MM.1S (cell line): ENCODE data around the gene ANKHD1.

Source experiments
- DNase-seq: peaks from one replicate; pipeline ENCODE4 v3.0.0-alpha.2; 2015
- H2AFZ ChIP-seq: fragments of 300-600 bp; sonication (generic); 2 replicates; pipeline ENCODE4 v1.6.0; 2016; ENCODE audit warnings: antibody characterized with exemption, low read length
- H3F3A ChIP-seq: fragments of 300-600 bp; sonication (generic); 2 replicates; pipeline ENCODE4 v1.6.1; 2016; ENCODE audit warnings: mild to moderate bottlenecking, antibody characterized with exemption, low read length, moderate library complexity, mixed read lengths; ENCODE audit not compliant: insufficient read depth
- H3K27ac ChIP-seq: fragments of 300-600 bp; sonication (generic); 2 replicates; pipeline ENCODE4 v1.5.1; 2016; ENCODE audit warnings: mild to moderate bottlenecking, low read length
- H3K27me3 ChIP-seq: fragments of 300-600 bp; sonication (generic); replicated peaks from 2 replicates; pipeline ENCODE4 v1.6.0; 2016; ENCODE audit warnings: low read length; ENCODE audit not compliant: insufficient read depth
- H3K36me3 ChIP-seq: fragments of 300-600 bp; sonication (generic); replicated peaks from 2 replicates; pipeline ENCODE4 v1.6.1; 2016; ENCODE audit warnings: mild to moderate bottlenecking, low read length, mixed read lengths; ENCODE audit not compliant: insufficient read depth
- H3K4me1 ChIP-seq: fragments of 300-600 bp; sonication (generic); 2 replicates; pipeline ENCODE4 v1.6.1; 2016; ENCODE audit warnings: low read length, mixed read lengths
- H3K4me2 ChIP-seq: fragments of 300-600 bp; sonication (generic); 2 replicates; pipeline ENCODE4 v1.6.0; 2016; ENCODE audit warnings: low read depth, low read length
- H3K4me3 ChIP-seq: fragments of 300-600 bp; sonication (generic); 2 replicates; pipeline ENCODE4 v1.5.1; 2016; ENCODE audit warnings: low read length, mixed read lengths
- H3K79me2 ChIP-seq: fragments of 300-600 bp; sonication (generic); 2 replicates; pipeline ENCODE4 v1.6.1; 2016; ENCODE audit warnings: mixed run types, low read length, mixed read lengths
- H3K9ac ChIP-seq: fragments of 300-600 bp; sonication (generic); 2 replicates; pipeline ENCODE4 v1.6.1; 2016; ENCODE audit warnings: low read length, mixed read lengths
- H3K9me2 ChIP-seq: fragments of 300-600 bp; sonication (generic); replicated peaks from 2 replicates; pipeline ENCODE4 v1.6.1; 2016; ENCODE audit warnings: mild to moderate bottlenecking, low read length, mixed read lengths; ENCODE audit not compliant: insufficient read depth
- H3K9me3 ChIP-seq: fragments of 300-600 bp; sonication (generic); replicated peaks from 2 replicates; pipeline ENCODE4 v1.6.1; 2016; ENCODE audit warnings: mild to moderate bottlenecking, low read length, mixed read lengths; ENCODE audit not compliant: insufficient read depth
- H4K20me1 ChIP-seq: fragments of 300-600 bp; sonication (generic); 2 replicates; pipeline ENCODE4 v1.6.1; 2016; ENCODE audit warnings: mild to moderate bottlenecking, low read length, moderate library complexity, mixed read lengths; ENCODE audit not compliant: insufficient read depth
- CTCF ChIP-seq: fragments of 300-600 bp; sonication (generic); IDR thresholded peaks from 2 replicates; pipeline ENCODE4 v1.5.1; 2016; ENCODE audit warnings: antibody characterized with exemption, low read length, mixed read lengths
- EZH2 ChIP-seq: fragments of 300-600 bp; sonication (generic); optimal IDR thresholded peaks from 2 replicates; pipeline ENCODE3; 2017; ENCODE audit warnings: low read depth, mild to moderate bottlenecking, antibody characterized with exemption, low read length, mixed read lengths
- EZH2phosphoT487 ChIP-seq: fragments of 300-600 bp; sonication (generic); IDR thresholded peaks from 2 replicates; pipeline ENCODE4 v1.6.1; 2018; ENCODE audit warnings: antibody characterized with exemption, low read length

ANKHD1 gene

GRCh38 chr5:140417235-140417634 lies 15.6 kb downstream of the ANKHD1 start:
- Histone ChIP-seq H3K79me2 (peaks cover 95% of the 10 kb centered on the region), H2AFZ (no peak overlapping the region), H3K4me2 (no peak overlapping the region), H3K27me3 (no peaks in the 10 kb centered on the region), H4K20me1 (peaks cover 11% of the 10 kb centered on the region), H3F3A (no peaks in the 10 kb centered on the region), H3K36me3 (no peaks in the 10 kb centered on the region; the same call in 1 of the 2 replicates), H3K9ac (no peak overlapping the region), H3K4me1 (no peaks in the 10 kb centered on the region), H3K27ac (no peak overlapping the region), H3K4me3 (no peak overlapping the region), H3K9me2 (no peaks in the 10 kb centered on the region), H3K9me3 (no peaks in the 10 kb centered on the region)
- TF ChIP-seq CTCF: no peak
- no peak for DNase-seq

- Histone ChIP-seq H4K20me1 (peaks cover 24% of the 10 kb centered on the region), H3K4me1 (no peaks in the 10 kb centered on the region), H3F3A (no peaks in the 10 kb centered on the region), H3K9me2 (no peaks in the 10 kb centered on the region), H3K4me3 (no peak overlapping the region), H3K4me2 (no peak overlapping the region), H3K27me3 (no peaks in the 10 kb centered on the region), H2AFZ (no peak overlapping the region), H3K27ac (no peak overlapping the region), H3K9me3 (no peaks in the 10 kb centered on the region), H3K36me3 (no peaks in the 10 kb centered on the region; the same call in 1 of the 2 replicates), H3K79me2 (peaks cover 95% of the 10 kb centered on the region), H3K9ac (no peak overlapping the region)
- TF ChIP-seq CTCF: no peak
- no peak for TF ChIP-seq EZH2phosphoT487
- no peak for TF ChIP-seq EZH2
- no peak for DNase-seq
Measured at GRCh38 chr5:140418862-140419520, 17.4 kb downstream of the ANKHD1 start.

- H3K79me2 ChIP-seq: peaks cover 96% of the 10 kb centered on the region
- H3K27ac ChIP-seq: no peak overlapping the region
- no peaks in the 10 kb centered on the region for H3K4me1 ChIP-seq
- H3F3A ChIP-seq: no peaks in the 10 kb centered on the region
- DNase-seq: no peak
- peaks cover 26% of the 10 kb centered on the region for H4K20me1 ChIP-seq
- TF ChIP-seq EZH2phosphoT487 (no peak), EZH2 (no peak), CTCF (no peak)
- H3K9me3 ChIP-seq: no peaks in the 10 kb centered on the region
- no peaks in the 10 kb centered on the region; the same call in 1 of the 2 replicates for H3K36me3 ChIP-seq
- H3K4me2 ChIP-seq: no peak overlapping the region
- H2AFZ ChIP-seq: no peak overlapping the region
- no peaks in the 10 kb centered on the region for H3K9me2 ChIP-seq
- no peaks in the 10 kb centered on the region for H3K27me3 ChIP-seq
- H3K9ac ChIP-seq: no peak overlapping the region
- H3K4me3 ChIP-seq: no peak overlapping the region
Measured at GRCh38 chr5:140420226-140420570, 18.6 kb downstream of the ANKHD1 start.
